Liver (tissue), 9 donors: ENCODE data around the gene MYO16. TPM values are rescaled to one million over a fixed set of nuclear protein-coding genes. Genes with fewer than 3 reads are reported as not detected.

Experiments used
- DNase-seq: peaks from one replicate; pipeline ENCODE4 v3.0.0-alpha.2; 2017; ENCODE audit warnings: low spot score
- H3K27ac ChIP-seq, 2 donors: one replicate each; pipeline ENCODE4 v1.7.0; 2013; ENCODE audit warnings: inconsistent platforms in 2 of 2, low read length in 2 of 2, control low read depth in 1 of 2, low read depth in 1 of 2, mild to moderate bottlenecking in 1 of 2
- H3K27me3 ChIP-seq, 4 donors: one replicate each; pipeline versions ENCODE4 v1.6.1 to v1.7.0; 2013; ENCODE audit warnings: low read length in 3 of 4, inconsistent platforms in 1 of 4, mild to moderate bottlenecking in 1 of 4, moderate library complexity in 1 of 4; ENCODE audit not compliant: control insufficient read depth in 4 of 4, insufficient read depth in 4 of 4
- H3K36me3 ChIP-seq, 4 donors: one replicate each; pipeline versions ENCODE4 v1.6.1 to v1.7.0; 2013; ENCODE audit warnings: low read length in 3 of 4, mild to moderate bottlenecking in 3 of 4, low read depth in 1 of 4, moderate library complexity in 1 of 4; ENCODE audit not compliant: control insufficient read depth in 4 of 4, insufficient read depth in 3 of 4
- H3K4me1 ChIP-seq, 4 donors: one replicate each; pipeline versions ENCODE4 v1.6.1 to v1.7.0; 2013; ENCODE audit warnings: low read length in 3 of 4, mild to moderate bottlenecking in 3 of 4, moderate library complexity in 1 of 4; ENCODE audit not compliant: control insufficient read depth in 4 of 4, insufficient read depth in 4 of 4
- H3K4me3 ChIP-seq, 3 donors: one replicate each; pipeline versions ENCODE4 v1.6.1 to v1.7.0; 2013; ENCODE audit warnings: low read length in 3 of 3, control low read depth in 1 of 3, low read depth in 1 of 3, mild to moderate bottlenecking in 1 of 3
- H3K9ac ChIP-seq, 2 donors: one replicate each; pipeline ENCODE4 v1.7.0; 2013; ENCODE audit warnings: low read length in 2 of 2, mild to moderate bottlenecking in 2 of 2, moderate library complexity in 2 of 2, control low read depth in 1 of 2, low read depth in 1 of 2
- H3K9me3 ChIP-seq, 4 donors: one replicate each; pipeline versions ENCODE4 v1.6.1 to v1.7.0; 2013; ENCODE audit warnings: low read length in 3 of 4; ENCODE audit not compliant: control insufficient read depth in 4 of 4
- CTCF ChIP-seq: fragments of 150-350 bp; IDR thresholded peaks from 2 replicates; pipeline ENCODE4 v1.5.1; 2017; ENCODE audit warnings: improper control_type of control experiment, low read depth, low read length; ENCODE audit not compliant: missing input control
- EGR1 ChIP-seq, 2 donors: IDR thresholded peaks; 2 replicates each; pipeline ENCODE4 v1.6.1; 2016 to 2018; ENCODE audit warnings: antibody characterized with exemption in 2 of 2, low read depth in 2 of 2
- FOXA1 ChIP-seq: IDR thresholded peaks from 2 replicates; pipeline ENCODE4 v1.6.1; 2016; ENCODE audit warnings: antibody characterized with exemption
- FOXA2 ChIP-seq: IDR thresholded peaks from 2 replicates; pipeline ENCODE4 v1.6.1; 2016; ENCODE audit warnings: antibody characterized with exemption
- GABPA ChIP-seq, 2 donors: IDR thresholded peaks in 1 of 2; conservative IDR thresholded peaks in 1 of 2; 2 replicates each; pipeline ENCODE4 v1.6.1; 2016; ENCODE audit warnings: antibody characterized with exemption in 2 of 2, mild to moderate bottlenecking in 1 of 2, moderate library complexity in 1 of 2
- HNF4A ChIP-seq, 2 donors: conservative IDR thresholded peaks; 2 replicates each; pipeline ENCODE4 v1.6.1; 2016; ENCODE audit warnings: antibody characterized with exemption in 2 of 2, mild to moderate bottlenecking in 2 of 2
- HNF4G ChIP-seq: IDR thresholded peaks from 2 replicates; pipeline ENCODE4 v1.6.1; 2016; ENCODE audit warnings: antibody characterized with exemption
- JUND ChIP-seq, 2 donors: IDR thresholded peaks; 2 replicates each; pipeline ENCODE4 v1.6.1; 2016; ENCODE audit warnings: antibody characterized with exemption in 2 of 2
- RAD21 ChIP-seq, 2 donors: IDR thresholded peaks; 2 replicates each; pipeline ENCODE4 v1.6.1; 2016; ENCODE audit warnings: antibody characterized with exemption in 2 of 2, mild to moderate bottlenecking in 2 of 2
- REST ChIP-seq: IDR thresholded peaks from 2 replicates; pipeline ENCODE4 v1.6.1; 2016; ENCODE audit warnings: antibody characterized with exemption, mild to moderate bottlenecking
- RXRA ChIP-seq, 2 donors: IDR thresholded peaks; 2 replicates each; pipeline ENCODE4 v1.6.1; 2017 to 2018; ENCODE audit warnings: antibody characterized with exemption in 2 of 2, mild to moderate bottlenecking in 1 of 2
- SP1 ChIP-seq: IDR thresholded peaks from 2 replicates; pipeline ENCODE4 v1.6.1; 2018; ENCODE audit warnings: antibody characterized with exemption, mild to moderate bottlenecking
- TAF1 ChIP-seq: conservative IDR thresholded peaks from 2 replicates; pipeline ENCODE4 v1.6.1; 2016; ENCODE audit warnings: antibody characterized with exemption, mild to moderate bottlenecking
- WGBS: extraction: QIAGEN DNeasy Blood & Tissue Kit; methylation state at CpG from one replicate; pipeline ENCODE4 v1.1.7; 2013; 5-methylcytosine and 5-hydroxymethylcytosine counted together
- polyA plus RNA-seq, 2 donors: library from polyadenylated mRNA; stranded (reverse) in 1 of 2; unstranded in 1 of 2; fragments of 200-250 nt in 1 of 2; fragments of >200 nt in 1 of 2; fragmentation: Nextera tagmentation in 1 of 2; extraction: Ambion mirVana in 1 of 2; gene quantifications; one replicate each; pipeline versions ENCODE4 v1.2.1 to v1.2.3, GENCODE V29; 2013 to 2015
- total RNA-seq, 2 donors: library from RNA; depleted of rRNA; stranded (reverse); fragments of >200 nt; gene quantifications; one replicate each; pipeline ENCODE4 v1.2.3, GENCODE V29; 2014
- TF ChIP-seq, protein P1 (sequence below): IDR thresholded peaks from 2 replicates; pipeline ENCODE4 v1.6.1; 2016; ENCODE audit warnings: antibody characterized with exemption
- TF ChIP-seq, protein P2 (sequence below): IDR thresholded peaks from 2 replicates; pipeline ENCODE4 v1.6.1; 2016; ENCODE audit warnings: antibody characterized with exemption
- donor health status: healthy.
- donor health status: healthy.
- donor health status: healthy.
- donor health status: healthy.
- donor health status: healthy.

MYO16 gene
- total and polyA plus RNA-seq, 4 donors = 0.37 to 1.1 (median 0.68) TPM

- Histone ChIP-seq H3K9ac (no peak overlapping the region), H3K27ac (no peak overlapping the region), H3K4me1 (no peaks in the 10 kb centered on the region), H3K4me3 (no peak overlapping the region), H3K9me3 (no peaks in the 10 kb centered on the region), H3K36me3 (no peaks in the 10 kb centered on the region), H3K27me3 (peaks cover 0 to 2% (median 0%) of the 10 kb centered on the region in 4 donors)
- TF ChIP-seq, protein P1, sequence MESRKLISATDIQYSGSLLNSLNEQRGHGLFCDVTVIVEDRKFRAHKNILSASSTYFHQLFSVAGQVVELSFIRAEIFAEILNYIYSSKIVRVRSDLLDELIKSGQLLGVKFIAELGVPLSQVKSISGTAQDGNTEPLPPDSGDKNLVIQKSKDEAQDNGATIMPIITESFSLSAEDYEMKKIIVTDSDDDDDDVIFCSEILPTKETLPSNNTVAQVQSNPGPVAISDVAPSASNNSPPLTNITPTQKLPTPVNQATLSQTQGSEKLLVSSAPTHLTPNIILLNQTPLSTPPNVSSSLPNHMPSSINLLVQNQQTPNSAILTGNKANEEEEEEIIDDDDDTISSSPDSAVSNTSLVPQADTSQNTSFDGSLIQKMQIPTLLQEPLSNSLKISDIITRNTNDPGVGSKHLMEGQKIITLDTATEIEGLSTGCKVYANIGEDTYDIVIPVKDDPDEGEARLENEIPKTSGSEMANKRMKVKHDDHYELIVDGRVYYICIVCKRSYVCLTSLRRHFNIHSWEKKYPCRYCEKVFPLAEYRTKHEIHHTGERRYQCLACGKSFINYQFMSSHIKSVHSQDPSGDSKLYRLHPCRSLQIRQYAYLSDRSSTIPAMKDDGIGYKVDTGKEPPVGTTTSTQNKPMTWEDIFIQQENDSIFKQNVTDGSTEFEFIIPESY = no peak
- no peak for TF ChIP-seq HNF4G
- TF ChIP-seq HNF4A (conservative IDR thresholded peaks at IDR 0.05) = no peak
- TF ChIP-seq JUND (IDR thresholded peaks at IDR 0.05) = no peak
- no peak for TF ChIP-seq GABPA (IDR thresholded peaks at IDR 0.05 in 1 of 2, conservative IDR thresholded peaks at IDR 0.05 in 1 of 2)
- no peak for TF ChIP-seq TAF1
- no peak for DNase-seq
- 54% methylated on average over 4 of the region's 4 CpGs for WGBS
Observed at GRCh38 chr13:108682714-108683113, 53.3 kb downstream of the MYO16 start.

GRCh38 chr13:108686027-108686426 is 56.6 kb downstream of the MYO16 start:
- 86% methylated on average over 5 of the region's 5 CpGs for WGBS
- Histone ChIP-seq H3K27me3 (peaks cover 0 to 2% (median 0%) of the 10 kb centered on the region in 4 donors), H3K27ac (no peak overlapping the region), H3K9me3 (no peaks in the 10 kb centered on the region), H3K9ac (no peak overlapping the region), H3K36me3 (no peaks in the 10 kb centered on the region), H3K4me3 (no peak overlapping the region), H3K4me1 (no peaks in the 10 kb centered on the region)
- TF ChIP-seq, protein P1 = no peak
- TF ChIP-seq GABPA (IDR thresholded peaks at IDR 0.05 in 1 of 2, conservative IDR thresholded peaks at IDR 0.05 in 1 of 2) (no peak), HNF4G (no peak), RXRA (IDR thresholded peaks at IDR 0.05) (no peak), EGR1 (IDR thresholded peaks at IDR 0.05; ENCODE audit: low read depth in 2 of 2) (no peak)
- no peak for DNase-seq

GRCh38 chr13:108690726-108691125 is 61.3 kb downstream of the MYO16 start:
- no peak for DNase-seq
- H3K4me1 ChIP-seq = no peaks in the 10 kb centered on the region

More at GRCh38 chr13:108690726-108691125, 61.3 kb downstream of the MYO16 start:
- no peaks in the 10 kb centered on the region for H3K9me3 ChIP-seq
- H3K27me3 ChIP-seq = no peaks in the 10 kb centered on the region
- TF ChIP-seq EGR1 (IDR thresholded peaks at IDR 0.05; ENCODE audit: low read depth in 2 of 2) = no peak
- TF ChIP-seq, protein P2, sequence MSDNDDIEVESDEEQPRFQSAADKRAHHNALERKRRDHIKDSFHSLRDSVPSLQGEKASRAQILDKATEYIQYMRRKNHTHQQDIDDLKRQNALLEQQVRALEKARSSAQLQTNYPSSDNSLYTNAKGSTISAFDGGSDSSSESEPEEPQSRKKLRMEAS = no peak
- TF ChIP-seq CTCF = no peak
- TF ChIP-seq RAD21 (IDR thresholded peaks at IDR 0.05) = no peak
- no peak for TF ChIP-seq SP1
- no peak for TF ChIP-seq HNF4G
- no peak for TF ChIP-seq RXRA (IDR thresholded peaks at IDR 0.05)
- TF ChIP-seq TAF1 = no peak
- TF ChIP-seq, protein P1 = no peak
- TF ChIP-seq GABPA (IDR thresholded peaks at IDR 0.05 in 1 of 2, conservative IDR thresholded peaks at IDR 0.05 in 1 of 2) = no peak
- no peak for TF ChIP-seq FOXA2
- TF ChIP-seq FOXA1 = no peak
- no peak for TF ChIP-seq REST
- H3K27ac ChIP-seq = no peak overlapping the region
- no peak overlapping the region for H3K4me3 ChIP-seq
- H3K9ac ChIP-seq = no peak overlapping the region
- no peaks in the 10 kb centered on the region for H3K36me3 ChIP-seq
- WGBS = 90% methylated on average over 1 of the region's 1 CpG
